Left colon (tissue), 2 donors: ENCODE measurements around the gene VRK3. TPM values are rescaled to one million over a fixed set of nuclear protein-coding genes. Genes with fewer than 3 reads are reported as not detected.
"Not testable (repeated sequence)": the region's sequence is repeated elsewhere in the genome, so short reads cannot be mapped to it uniquely, and the experiment has no call there.

Experiments
- ATAC-seq: fragments of 200-7000 bp; cut with Tn5 transposase; one replicate; pipeline ENCODE4 v1.9.1; 2020; ENCODE audit warnings: mild to moderate bottlenecking, moderate library complexity
- DNase-seq, 2 donors: peaks; one replicate each; pipeline ENCODE4 v3.0.0-alpha.2; 2020
- intact Hi-C, 2 donors: fragments of 100-400 bp; cut with DNase I in 1 of 2; cut with micrococcal nuclease in 1 of 2; formaldehyde crosslinking; loops; one replicate each; pipeline versions ENCODE4 v1.11.2 to v1.14.0; 2022; cut with DNase I, micrococcal nuclease
- total RNA-seq, 2 donors: library from RNA; stranded (reverse); fragmentation: NEBNext Ultra II Directional; extraction: Animal tissue kit (Norgen Biotek cat#: 25700); gene quantifications; one replicate each; pipeline ENCODE4 v1.2.1, GENCODE V29; 2021
- donor health status: DM: no; HTN: no; CAD: no.
- donor health status: DM: yes; HTN: yes; CAD: no.

VRK3 gene
- total RNA-seq, 2 donors from 2014 or later = 48.2 to 55.3 TPM

DNA sequence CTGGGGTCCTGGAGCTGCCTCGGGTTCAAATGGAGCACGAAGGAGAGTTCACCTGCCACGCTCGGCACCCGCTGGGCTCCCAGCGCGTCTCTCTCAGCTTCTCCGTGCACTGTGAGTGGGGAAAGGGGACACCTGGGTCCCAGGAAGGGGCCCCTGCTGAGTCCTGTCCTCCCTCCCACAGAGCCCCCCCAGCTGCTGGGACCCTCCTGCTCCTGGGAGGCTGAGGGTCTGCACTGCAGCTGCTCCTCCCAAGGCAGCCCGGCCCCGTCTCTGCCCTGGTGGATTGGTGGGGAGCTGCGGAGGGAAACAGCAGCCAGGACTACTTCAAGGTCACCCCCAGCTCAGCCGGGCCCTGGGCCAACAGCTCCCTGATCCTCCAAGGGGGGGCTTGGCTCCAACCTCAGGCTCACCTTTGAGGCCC is 53.2 kb downstream of the VRK3 start:
- ATAC-seq (no peak), DNase-seq (no peak)
- intact Hi-C loops = no loop called here

DNA sequence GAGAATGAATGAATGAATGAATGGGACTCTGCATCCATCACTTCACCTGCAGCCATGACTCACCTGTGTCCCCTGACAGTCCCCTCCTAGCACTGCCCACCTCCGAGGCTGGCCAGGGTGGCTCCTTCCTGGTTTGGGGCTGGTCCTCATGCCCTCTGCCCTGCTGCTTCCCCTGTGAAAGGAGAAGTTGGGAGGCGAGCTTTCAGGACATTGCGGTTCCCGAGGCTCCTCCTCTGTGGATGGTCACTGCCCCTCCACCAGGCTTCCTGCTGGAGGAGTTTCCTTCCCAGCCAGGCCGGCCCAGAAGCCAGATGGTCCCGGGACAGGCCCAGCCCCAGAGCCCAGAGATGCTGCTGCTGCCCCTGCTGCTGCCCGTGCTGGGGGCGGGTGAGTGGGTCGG is 55.8 kb downstream of the VRK3 start:
- peak; percentile 36 for ATAC-seq
- DNase-seq, intact Hi-C loops: not testable (repeated sequence)

DNA sequence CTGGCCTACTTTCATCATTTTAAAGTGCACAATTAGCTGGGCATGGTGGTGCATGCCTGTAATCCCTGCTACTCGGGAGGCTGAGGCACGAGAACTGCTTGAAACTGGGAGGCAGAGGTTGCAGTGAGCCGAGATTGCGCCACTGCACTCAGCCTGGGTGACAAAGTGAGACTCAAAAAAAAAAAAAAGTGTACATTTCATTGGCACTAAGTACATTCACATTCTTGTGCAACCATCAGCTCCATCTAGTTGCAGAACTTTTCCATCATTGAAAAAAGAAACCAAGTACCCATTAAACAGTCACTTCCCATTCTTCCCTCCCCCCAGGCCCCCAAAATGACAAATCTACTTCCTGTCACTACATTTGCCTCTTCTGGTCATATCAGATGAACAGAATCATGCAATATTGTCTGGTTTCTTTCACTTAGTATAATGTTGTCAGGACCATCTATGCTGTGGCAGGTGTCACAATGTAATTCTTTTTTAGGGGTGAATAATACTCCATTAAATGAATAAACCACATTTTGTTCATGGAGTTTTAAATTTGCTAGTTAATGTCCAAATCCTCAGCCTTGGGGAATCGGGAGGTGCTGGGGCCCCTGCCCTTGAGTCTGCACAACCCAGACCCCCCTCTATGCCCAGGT is 56.8 kb downstream of the VRK3 start:
- intact Hi-C loops = no loop called here
- DNase-seq (no peak), ATAC-seq (no peak)

DNA sequence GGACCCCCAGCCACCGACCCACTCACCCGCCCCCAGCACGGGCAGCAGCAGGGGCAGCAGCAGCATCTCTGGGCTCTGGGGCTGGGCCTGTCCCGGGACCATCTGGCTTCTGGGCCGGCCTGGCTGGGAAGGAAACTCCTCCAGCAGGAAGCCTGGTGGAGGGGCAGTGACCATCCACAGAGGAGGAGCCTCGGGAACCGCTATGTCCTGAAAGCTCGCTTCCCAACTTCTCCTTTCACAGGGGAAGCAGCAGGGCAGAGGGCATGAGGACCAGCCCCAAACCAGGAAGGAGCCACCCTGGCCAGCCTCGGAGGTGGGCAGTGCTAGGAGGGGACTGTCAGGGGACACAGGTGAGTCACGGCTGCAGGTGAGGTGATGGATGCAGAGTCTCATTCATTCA is 64.2 kb downstream of the VRK3 start, which contains the start of gene SIGLEC11:
SIGLEC11 (minus strand) TSS at position 193 of the 400 bp plus-strand sequence; CDS start at position 102, 91 bp downstream.
- DNase-seq, intact Hi-C loops, ATAC-seq: not testable (repeated sequence)

DNA sequence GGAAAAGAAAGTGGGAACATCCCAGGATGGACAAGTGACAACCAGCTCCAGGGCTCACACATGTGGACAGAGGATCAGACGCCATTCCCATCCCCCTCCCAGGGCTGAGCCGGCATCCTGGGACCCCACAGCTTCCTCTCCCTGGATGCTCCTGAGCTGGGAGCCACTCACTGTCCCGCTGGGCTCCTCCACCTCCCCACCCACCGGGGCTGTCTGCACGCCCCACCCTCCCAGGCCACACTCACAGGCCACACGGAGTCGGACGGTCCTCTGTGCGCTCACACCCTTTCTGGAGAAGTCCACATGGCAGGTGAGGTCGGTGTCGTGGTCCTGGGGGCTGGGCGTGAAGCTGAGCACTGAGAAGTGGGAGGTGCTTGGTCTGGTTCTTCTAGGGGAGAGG is 65.3 kb downstream of the VRK3 start:
- intact Hi-C loops = not testable (repeated sequence)

DNA sequence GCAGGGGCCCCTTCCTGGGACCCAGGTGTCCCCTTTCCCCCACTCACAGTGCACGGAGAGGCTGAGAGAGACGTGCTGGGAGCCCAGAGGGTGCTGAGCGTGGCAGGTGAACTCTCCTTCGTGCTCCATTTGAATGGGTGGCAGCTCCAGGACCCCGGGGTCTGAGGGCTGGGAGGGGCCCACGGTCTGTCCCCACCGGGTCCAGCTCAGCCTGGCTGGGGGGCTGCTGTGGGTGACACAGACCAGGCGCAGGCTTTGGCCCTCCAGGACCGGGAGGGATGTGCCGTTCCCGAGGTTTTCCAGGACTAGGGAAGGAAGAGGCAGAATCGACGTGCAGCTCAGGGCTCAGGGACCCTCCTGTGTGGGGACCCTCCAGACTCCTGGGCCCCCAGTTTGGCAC is 66.6 kb downstream of the VRK3 start:
- DNase-seq, intact Hi-C loops, ATAC-seq: not testable (repeated sequence)

More for the DNA sequence above, 65.3 kb downstream of the VRK3 start:
- not testable (repeated sequence) for DNase-seq, ATAC-seq

DNA sequence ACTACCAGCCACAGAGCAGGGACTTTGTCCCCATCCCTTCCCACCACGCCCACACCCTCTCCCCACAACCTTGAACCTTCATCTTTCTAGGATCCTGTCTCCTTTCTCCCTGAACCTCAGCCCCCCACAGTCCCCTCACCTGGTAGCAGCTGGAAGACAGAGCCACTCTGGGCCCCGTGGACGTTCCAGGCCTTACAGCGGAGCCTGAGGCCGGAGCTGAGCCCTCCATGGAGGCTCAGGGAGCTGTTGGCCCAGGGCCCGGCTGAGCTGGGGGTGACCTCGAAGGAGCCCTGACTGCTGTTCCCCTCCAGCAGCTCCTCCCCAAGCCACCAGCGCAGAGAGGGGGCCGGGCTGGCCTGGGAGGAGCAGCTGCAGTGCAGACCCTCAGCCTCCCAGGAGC is 67.0 kb downstream of the VRK3 start:
- DNase-seq, ATAC-seq, intact Hi-C loops: not testable (repeated sequence)

DNA sequence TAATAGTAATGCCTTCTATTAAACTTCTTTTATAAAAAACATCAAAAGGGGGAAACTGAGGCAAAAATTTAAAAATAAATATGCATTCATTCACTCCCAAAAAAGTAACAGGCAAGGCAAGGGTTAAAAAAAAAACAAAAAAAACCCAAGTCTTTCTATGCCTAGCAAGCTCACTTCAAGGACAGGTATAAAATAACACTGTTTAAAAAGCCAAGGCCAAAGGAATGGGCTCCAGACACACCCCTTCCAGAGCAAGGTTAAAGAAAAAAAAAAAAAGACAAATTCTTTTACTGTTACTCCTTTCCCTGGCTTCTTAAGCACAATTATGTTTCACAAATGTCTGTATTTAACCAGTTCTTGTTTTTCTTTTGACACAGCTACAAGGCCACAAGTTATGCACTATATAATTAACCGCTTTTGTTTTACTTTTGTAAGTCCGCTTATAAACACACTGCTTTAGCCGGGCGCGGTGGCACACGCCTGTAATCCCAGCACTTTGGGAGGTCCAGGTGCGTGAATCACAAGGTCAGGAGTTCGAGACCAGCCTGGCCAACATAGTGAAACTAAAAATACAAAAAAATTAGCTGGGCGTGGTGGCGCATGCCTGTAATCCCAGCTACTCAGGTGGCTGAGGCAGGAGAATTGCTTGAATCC is 67.8 kb downstream of the VRK3 start:
- intact Hi-C loops = no loop called here
- DNase-seq (no peak), ATAC-seq (no peak)

DNA sequence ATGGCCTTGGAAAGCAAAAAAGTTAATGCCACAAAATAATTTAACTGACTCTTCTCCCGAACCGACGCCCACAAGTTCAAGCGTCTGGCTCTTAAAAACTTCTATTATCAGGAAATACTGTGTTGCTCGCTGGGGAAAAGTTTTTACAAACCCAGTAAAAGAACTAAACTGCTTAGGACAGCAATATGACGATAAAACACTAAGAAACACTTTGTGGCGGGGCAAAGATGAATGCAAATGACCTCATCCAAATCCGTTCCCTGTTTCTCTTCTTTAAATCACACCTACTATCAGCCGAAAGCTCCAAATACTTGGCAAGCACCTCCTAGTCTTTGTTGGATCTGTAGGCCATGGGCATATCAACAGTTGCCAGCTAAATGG is 69.1 kb downstream of the VRK3 start:
- ATAC-seq (peak; percentile 15), DNase-seq (no peak)
- intact Hi-C loops = no loop called here

DNA sequence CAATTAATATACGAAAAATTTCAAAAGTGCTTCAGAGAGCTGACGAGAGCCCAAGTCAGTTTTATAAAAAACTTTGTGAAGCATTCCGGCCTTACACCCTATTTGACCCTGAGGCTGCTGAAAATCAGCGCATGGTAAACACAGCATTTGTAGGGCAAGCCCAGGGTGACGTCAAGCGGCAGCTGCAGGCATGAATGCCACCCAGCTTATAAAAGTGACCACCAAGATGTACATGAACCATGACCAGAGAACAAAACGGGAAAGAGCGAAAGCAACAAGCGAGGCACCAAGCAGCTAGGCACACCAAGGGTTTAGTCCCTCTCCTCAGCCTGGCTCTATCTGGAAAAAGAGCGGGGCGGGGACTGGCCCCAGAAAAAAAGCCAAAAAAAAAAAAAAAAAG is 70.2 kb downstream of the VRK3 start:
- peak; percentile 56 for ATAC-seq
- peak in 1 of 2 donors; percentile 58 for DNase-seq
- intact Hi-C loops = no loop called here

DNA sequence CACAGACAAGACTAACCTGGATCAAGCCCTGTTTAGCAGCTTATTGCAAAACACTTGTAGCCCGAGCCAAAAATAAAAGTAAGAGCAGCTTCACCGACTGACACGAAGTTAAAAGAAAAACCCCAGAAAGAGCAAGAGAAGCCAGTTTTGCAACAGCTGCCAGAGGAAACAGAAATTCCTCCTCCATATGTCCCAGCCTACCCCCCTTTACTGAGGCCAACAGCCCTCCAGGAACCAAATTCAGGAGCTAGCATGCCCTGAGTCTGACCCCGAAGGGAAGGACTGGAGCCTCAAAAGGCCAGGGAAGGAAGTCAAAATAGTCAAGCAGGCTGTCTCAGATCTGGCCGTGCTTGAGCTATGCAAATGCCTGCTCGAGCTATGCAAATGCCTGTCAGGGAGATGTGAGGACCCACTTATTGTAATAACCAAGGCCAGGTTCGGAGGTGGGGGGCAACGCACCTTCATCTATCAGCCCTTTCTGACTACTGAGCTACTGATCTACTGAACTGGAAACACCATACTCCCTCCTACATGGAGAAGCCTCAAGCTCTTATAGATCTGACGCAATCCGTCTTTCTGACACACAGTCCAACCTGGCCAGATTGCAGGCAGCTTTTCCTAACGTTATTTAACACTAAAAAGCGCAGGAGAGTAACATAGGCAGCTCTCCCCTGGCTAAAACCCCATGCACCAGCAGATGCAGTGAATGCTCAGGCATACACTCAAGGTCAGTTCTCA is 70.9 kb downstream of the VRK3 start:
- ATAC-seq = no peak
- intact Hi-C loops = no loop called here
- no peak for DNase-seq

DNA sequence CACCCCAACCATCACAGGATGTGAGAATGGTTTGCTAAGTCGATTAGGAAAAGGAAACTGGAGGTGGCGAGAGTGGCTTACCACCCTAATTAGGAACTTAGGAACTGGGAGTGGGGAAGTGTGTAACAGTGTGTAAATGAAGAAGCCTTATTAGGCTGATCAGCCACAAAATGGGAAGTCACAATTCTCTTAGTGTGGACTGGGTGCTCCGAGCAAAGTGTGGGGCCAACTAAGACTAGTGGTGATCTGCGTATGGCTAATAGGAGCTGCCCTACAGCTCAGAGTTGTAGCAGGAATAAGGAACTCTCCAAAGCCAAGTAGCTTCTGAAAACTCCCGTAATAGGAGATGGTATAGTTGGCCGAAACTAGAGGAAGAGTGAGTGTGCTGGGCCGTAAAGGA is 71.8 kb downstream of the VRK3 start:
- DNase-seq (no peak), ATAC-seq (no peak)
- intact Hi-C loops = no loop called here

DNA sequence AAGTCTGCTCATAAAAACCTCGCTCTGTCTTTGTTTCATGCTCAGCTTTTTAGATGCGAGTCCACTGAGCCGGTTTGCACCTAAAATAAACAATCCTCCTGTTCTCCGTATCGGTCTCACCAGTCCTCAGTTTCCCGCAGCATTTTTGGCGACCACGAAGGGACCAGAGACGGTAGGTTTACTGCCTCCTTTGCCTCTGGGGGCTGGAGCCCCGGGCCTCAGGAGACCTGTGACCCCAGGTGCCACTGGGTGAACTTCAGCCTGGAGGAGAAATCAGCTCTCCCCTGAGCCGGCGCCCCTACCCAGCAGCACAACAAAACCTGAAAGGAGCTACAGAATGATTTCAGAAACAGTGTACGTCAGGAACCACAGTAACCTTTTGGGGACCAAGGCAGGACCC is 72.3 kb downstream of the VRK3 start:
- DNase-seq = no peak
- intact Hi-C loops = no loop called here
- no peak for ATAC-seq

DNA sequence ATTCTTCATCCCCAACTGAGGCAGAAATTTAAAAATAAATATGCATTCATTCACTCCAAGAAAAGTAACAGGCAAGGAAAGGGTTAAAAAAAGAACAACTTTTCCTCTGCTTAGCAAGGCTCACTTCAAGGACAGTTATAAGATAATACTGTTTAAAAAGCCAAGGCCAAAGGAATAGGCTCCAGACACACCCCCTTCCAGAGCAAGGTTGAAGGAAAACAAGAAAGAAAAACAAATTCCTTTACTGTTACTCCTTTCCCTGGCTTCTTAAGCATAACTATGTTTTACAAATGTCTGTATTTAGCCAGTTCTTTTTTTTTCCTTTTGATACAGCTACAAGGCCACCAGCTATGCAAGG is 72.7 kb downstream of the VRK3 start:
- ATAC-seq (peak; percentile 20), DNase-seq (no peak)
- intact Hi-C loops = no loop called here

DNA sequence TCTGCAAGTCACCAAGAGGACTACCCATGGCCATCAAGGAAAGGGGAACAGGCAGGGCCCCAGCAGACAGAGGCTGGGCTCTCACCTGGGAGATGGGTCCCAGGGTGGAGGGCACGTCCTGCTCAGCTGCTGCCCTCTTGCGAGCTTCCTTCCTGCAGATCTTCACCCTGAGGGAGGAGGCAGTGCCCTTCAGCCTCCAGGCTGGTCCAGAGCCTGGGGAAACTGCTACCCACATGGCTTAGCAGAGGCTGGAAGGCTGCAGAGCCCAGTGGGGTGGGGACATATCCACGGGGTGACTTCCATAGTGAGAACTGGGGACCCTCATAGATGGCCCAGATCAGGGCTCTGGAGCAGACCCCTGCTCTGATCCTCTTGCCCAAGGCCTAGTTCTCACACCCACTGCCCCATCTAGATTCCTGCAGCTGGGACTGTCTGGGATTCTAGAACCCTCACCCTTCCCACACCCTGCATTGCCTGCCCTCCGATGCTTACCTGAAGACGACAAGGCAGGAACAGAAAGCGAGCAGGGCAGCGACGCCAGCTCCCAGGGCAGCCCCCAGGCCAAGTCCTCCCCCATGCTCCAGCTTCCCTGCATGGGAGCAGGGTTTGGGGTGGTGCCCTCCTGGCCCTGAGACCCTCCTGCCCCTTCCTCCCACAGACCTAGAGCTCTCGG is 73.2 kb downstream of the VRK3 start:
- ATAC-seq = no peak
- intact Hi-C loops = no loop called here
- no peak for DNase-seq

DNA sequence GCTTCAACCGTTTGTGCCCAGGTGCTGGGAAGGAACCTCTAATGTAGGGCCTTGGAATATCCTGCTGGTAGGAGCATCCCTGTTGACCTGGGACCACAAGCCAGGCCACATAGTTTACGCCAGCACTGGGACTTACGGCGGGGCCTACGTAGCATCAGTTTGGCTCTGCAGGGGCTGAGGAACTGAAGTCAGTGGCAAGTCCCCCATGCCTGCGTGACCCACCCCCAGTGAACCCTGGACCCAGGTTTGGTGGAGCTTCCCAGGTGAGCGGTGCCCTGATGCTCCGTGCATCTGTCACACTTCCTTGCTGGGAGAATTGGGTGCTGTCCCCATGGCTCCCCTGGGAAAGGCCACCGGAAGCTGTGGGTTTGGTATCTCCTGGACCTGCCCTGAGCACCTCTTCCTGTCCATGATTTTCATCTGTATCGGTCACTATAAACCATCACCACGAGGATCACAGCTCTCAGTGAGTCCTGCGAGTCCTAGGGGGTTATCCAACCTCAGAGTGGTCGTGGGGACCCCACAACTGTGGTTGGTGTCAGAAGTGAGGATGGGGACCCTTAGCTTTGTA is 74.1 kb downstream of the VRK3 start:
- intact Hi-C loops = no loop called here
- DNase-seq (no peak), ATAC-seq (no peak)

DNA sequence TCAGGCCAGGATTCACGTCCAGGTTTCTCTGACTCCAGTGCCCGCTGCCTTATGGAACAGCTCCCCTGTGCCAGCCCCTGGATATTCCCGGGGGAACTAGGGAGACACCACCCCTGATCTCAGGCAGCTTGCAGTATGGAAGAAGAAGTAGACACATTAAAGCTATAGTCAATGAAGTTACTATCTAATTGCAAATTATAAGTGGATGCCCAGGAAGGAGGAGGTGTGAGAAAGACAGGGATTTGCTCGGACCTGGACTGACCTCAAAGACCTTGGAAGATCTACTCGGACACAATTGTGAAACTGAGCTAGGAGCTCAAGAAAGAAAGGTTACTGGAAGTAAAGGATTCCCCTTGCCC is 74.6 kb downstream of the VRK3 start:
- DNase-seq = no peak
- ATAC-seq = no peak
- intact Hi-C loops = no loop called here

DNA sequence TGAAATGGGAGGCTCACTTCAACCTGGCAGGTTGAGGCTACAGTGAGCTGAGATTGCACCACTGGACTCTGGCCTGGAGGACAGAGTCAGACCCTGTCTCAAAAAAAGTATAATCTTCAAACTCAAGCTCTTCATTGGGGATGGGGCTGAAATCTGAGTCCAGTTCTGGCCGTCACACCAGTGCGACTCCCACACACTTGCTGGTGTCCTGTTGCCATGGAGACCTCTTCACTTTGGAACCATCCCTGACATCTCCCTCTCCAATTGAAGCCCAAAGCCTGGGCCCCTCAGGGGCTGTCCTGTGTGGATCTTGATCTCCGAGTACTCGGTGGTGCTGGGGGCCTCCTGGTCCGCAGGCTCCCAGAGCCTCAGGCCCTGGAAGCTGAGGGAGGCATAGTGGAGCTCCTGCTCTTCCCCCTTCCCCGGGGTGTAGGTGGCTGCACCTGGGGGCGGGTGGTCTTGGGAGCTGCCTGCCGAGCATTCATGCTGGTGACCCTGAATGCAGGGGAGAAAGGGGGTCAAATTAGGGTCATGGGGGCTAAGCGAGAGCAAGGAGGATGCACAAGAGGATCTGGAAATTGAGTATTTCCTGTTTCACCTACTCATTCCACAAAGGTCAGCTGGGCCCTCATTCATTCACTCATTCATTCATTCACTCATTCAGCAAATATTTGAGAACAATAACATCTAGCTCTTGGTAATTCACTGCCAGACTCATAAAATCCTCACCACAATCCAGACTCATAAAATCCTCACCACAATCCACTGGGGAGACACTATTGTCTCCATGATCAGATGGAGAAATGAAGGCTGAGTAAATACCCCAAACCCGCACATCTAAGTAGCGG is 75.2 kb downstream of the VRK3 start:
- intact Hi-C loops = no loop called here
- ATAC-seq = peak; percentile 55
- DNase-seq = no peak
